ENCODE measurements around the gene TBXT.

GRCh38 chr6:166179704-166180103, 12.1 kb upstream of the TBXT start:
- TF ChIP-seq POLR2AphosphoS5 (IDR thresholded peaks at IDR 0.05; ENCODE audit: low read depth, low read length), result no peak
- no peak for TF ChIP-seq REST (IDR thresholded peaks at IDR 0.05; ENCODE audit: insufficient read depth in 1 of 2, low read depth in 2 of 2, low read length in 2 of 2)
- TF ChIP-seq SIN3A (IDR thresholded peaks at IDR 0.05; ENCODE audit: borderline replicate concordance, insufficient read depth, low read length), result no peak
